K562 (cell line): Measurements from ENCODE around the gene MAP2K4. TPM values are rescaled to one million over a fixed set of nuclear protein-coding genes. Genes with fewer than 3 reads are reported as not detected.

Source experiments
- ATAC-seq: fragments of 200-7000 bp; cut with Tn5 transposase; 3 replicates; pipeline ENCODE4 v1.9.1; 2020; ENCODE audit warnings: moderate library complexity
- BruUV-seq: library from RNA; stranded (reverse); fragments of 400-500 nt; replicated peaks from 2 replicates; lab custom pipeline; 2021; lab: Mats Ljungman, UMichigan
- CTCF ChIA-PET: fragments of 300-600 bp; formaldehyde crosslinking; extraction: SDS; loops from one replicate; lab custom pipeline; 2021; ENCODE audit warnings: low intra/inter-chr PET ratio; lab: Yijun Ruan, JAX
- POLR2A ChIA-PET: fragments of 300-600, 350-650 bp; sonication (Branson Sonifier 250); formaldehyde crosslinking; extraction: SDS; loops from one replicate; lab custom pipeline; 2021; ENCODE audit warnings: antibody characterized with exemption, inconsistent platforms; lab: Yijun Ruan, JAX
- DNase-seq, 4 experiments: peaks; one replicate each; pipeline versions ENCODE4 v3.0.0 to v3.0.0-alpha.2; 2011 to 2018; ENCODE audit warnings: low spot score in 3 of 4, mixed read lengths in 3 of 4; ENCODE audit errors: extremely low read depth in 1 of 4
- FAIRE-seq: peaks from 2 replicates; lab custom pipeline; 2011; peaks lifted over from hg19 to GRCh38; lab: Jason Lieb, UNC
- H2AFZ ChIP-seq: 2 replicates; pipeline ENCODE4 v1.6.0; 2011; ENCODE audit warnings: low read depth, low read length, control low read depth, inconsistent platforms
- H3K27ac ChIP-seq: fragments of 200-600 bp; 3 replicates; pipeline ENCODE4 v1.8.0; 2011; ENCODE audit warnings: low read depth, mild to moderate bottlenecking, control low read depth, inconsistent platforms, low read length, moderate library complexity, mixed read lengths; ENCODE audit errors: extremely low read depth
- H3K27me3 ChIP-seq, 2 experiments: fragments of 300-600 bp in 1 of 2; 2 replicates in 1 of 2; 3 replicates in 1 of 2; pipeline versions ENCODE4 v1.6.0 to v1.8.0; 2011; ENCODE audit warnings: inconsistent platforms in 2 of 2, low read length in 2 of 2, mild to moderate bottlenecking in 1 of 2, mixed read lengths in 1 of 2, moderate library complexity in 1 of 2; ENCODE audit not compliant: control insufficient read depth in 2 of 2, insufficient read depth in 2 of 2
- H3K36me3 ChIP-seq: fragments of 300-600 bp; 3 replicates; pipeline ENCODE4 v1.8.0; 2011; ENCODE audit warnings: mild to moderate bottlenecking, low read length, inconsistent platforms; ENCODE audit not compliant: control insufficient read depth, insufficient read depth
- H3K4me1 ChIP-seq, 2 experiments: fragments of 200-600 bp in 1 of 2; replicated peaks in 1 of 2; 2 replicates in 1 of 2; 3 replicates in 1 of 2; pipeline versions ENCODE4 v1.5.1 to v1.8.0; 2011; ENCODE audit warnings: inconsistent platforms in 2 of 2, low read length in 2 of 2, mild to moderate bottlenecking in 1 of 2, mixed read lengths in 1 of 2, moderate library complexity in 1 of 2; ENCODE audit not compliant: control insufficient read depth in 2 of 2, insufficient read depth in 2 of 2
- H3K4me2 ChIP-seq: 2 replicates; pipeline ENCODE4 v1.6.1; 2011; ENCODE audit warnings: low read length, control low read depth, inconsistent platforms, mixed read lengths; ENCODE audit not compliant: insufficient read depth
- H3K4me3 ChIP-seq: fragments of 200-600 bp; sonication (generic), shearing (Covaris generic); 2 replicates; pipeline ENCODE4 v1.5.1; 2016; ENCODE audit warnings: control low read depth, inconsistent platforms
- H3K79me2 ChIP-seq: fragments of 200-600 bp; 3 replicates; pipeline ENCODE4 v1.8.0; 2011; ENCODE audit warnings: low read length, inconsistent platforms; ENCODE audit not compliant: control insufficient read depth, insufficient read depth
- H3K9ac ChIP-seq, 2 experiments: 2 replicates each; pipeline versions ENCODE4 v1.6.0 to v1.6.1; 2011; ENCODE audit warnings: low read depth in 2 of 2, low read length in 2 of 2, control low read depth in 1 of 2, inconsistent platforms in 1 of 2, mild to moderate bottlenecking in 1 of 2, mixed read lengths in 1 of 2; ENCODE audit not compliant: insufficient read depth in 1 of 2
- H3K9me1 ChIP-seq: one replicate; pipeline ENCODE4 v1.6.0; 2011; ENCODE audit warnings: inconsistent platforms, mild to moderate bottlenecking, low read length, moderate library complexity; ENCODE audit not compliant: control insufficient read depth, insufficient read depth
- H3K9me3 ChIP-seq: replicated peaks from 2 replicates; pipeline ENCODE4 v1.5.1; 2011; ENCODE audit warnings: low read depth, low read length, inconsistent platforms; ENCODE audit not compliant: control insufficient read depth, insufficient read depth
- H4K20me1 ChIP-seq: replicated peaks from 2 replicates; pipeline ENCODE4 v1.6.1; 2011; ENCODE audit warnings: low read length, inconsistent platforms, mixed read lengths; ENCODE audit not compliant: control insufficient read depth, insufficient read depth
- ATF7 ChIP-seq: fragments of 450-650 bp; IDR thresholded peaks from 2 replicates; pipeline ENCODE4 v1.7.1; 2014; ENCODE audit warnings: mild to moderate bottlenecking, moderate library complexity
- BCLAF1 ChIP-seq, 2 experiments: fragments of 450-650 bp in 1 of 2; IDR thresholded peaks; 2 replicates each; pipeline ENCODE4 v1.6.1; 2011 to 2017; ENCODE audit warnings: low read depth in 2 of 2, antibody characterized with exemption in 1 of 2, borderline replicate concordance in 1 of 2, low read length in 1 of 2, mild to moderate bottlenecking in 1 of 2, mixed read lengths in 1 of 2; ENCODE audit not compliant: control insufficient read depth in 1 of 2
- CBFA2T2 ChIP-seq: fragments of 450-650 bp; conservative IDR thresholded peaks from 2 replicates; pipeline ENCODE4 v1.6.1; 2017; ENCODE audit warnings: mild to moderate bottlenecking
- FOXK2 ChIP-seq, 2 experiments: fragments of 450-650 bp; IDR thresholded peaks in 1 of 2; conservative IDR thresholded peaks in 1 of 2; 2 replicates each; pipeline ENCODE4 v1.6.1; 2016; ENCODE audit warnings: low read depth in 2 of 2, mild to moderate bottlenecking in 1 of 2
- GATA2 ChIP-seq: sonication (generic); formaldehyde crosslinking; IDR thresholded peaks from 2 replicates; pipeline ENCODE4 v1.4.0; 2020; ENCODE audit warnings: mild to moderate bottlenecking, missing genetic modification reagents
- KAT7 ChIP-seq: sonication (generic); formaldehyde crosslinking; IDR thresholded peaks from 2 replicates; pipeline ENCODE4 v1.8.0; 2022; ENCODE audit warnings: missing genetic modification reagents, mild to moderate bottlenecking, borderline replicate concordance
- KLF10 ChIP-seq: fragments of 250-450 bp; sonication (Bioruptor Pico); IDR thresholded peaks from 2 replicates; pipeline ENCODE4 v1.6.1; 2021; ENCODE audit warnings: matching md5 sums
- MAFF ChIP-seq: IDR thresholded peaks from 2 replicates; pipeline ENCODE4 v1.6.1; 2012; ENCODE audit warnings: low read length, improper control_type of control experiment
- SAFB ChIP-seq: fragments of 200-400 bp; formaldehyde crosslinking; IDR thresholded peaks from 2 replicates; pipeline ENCODE4 v1.6.1; 2017; ENCODE audit warnings: low read depth, low read length, borderline replicate concordance
- XRCC4 ChIP-seq: IDR thresholded peaks from one replicate; pipeline ENCODE4 v1.6.1; 2011; ENCODE audit not compliant: insufficient read depth, insufficient read length; ENCODE audit errors: extremely low read depth
- ZBTB9 ChIP-seq: fragments of 450-650 bp; formaldehyde crosslinking; IDR thresholded peaks from 2 replicates; pipeline ENCODE4 v1.4.0; 2020; ENCODE audit warnings: mild to moderate bottlenecking, moderate library complexity
- ZC3H11A ChIP-seq: IDR thresholded peaks from 2 replicates; pipeline ENCODE4 v1.6.1; 2012; ENCODE audit warnings: low read depth, low read length, improper control_type of control experiment
- ZEB2 ChIP-seq: fragments of 450-650 bp; IDR thresholded peaks from 2 replicates; pipeline ENCODE4 v1.6.1; 2016
- ZKSCAN3 ChIP-seq: fragments of 250-450 bp; sonication (Bioruptor Pico); IDR thresholded peaks from 2 replicates; pipeline ENCODE4 v1.4.0; 2020
- ZNF282 ChIP-seq: sonication (generic); formaldehyde crosslinking; IDR thresholded peaks from 2 replicates; pipeline ENCODE4 v1.8.1; 2023; ENCODE audit warnings: missing genetic modification reagents
- ZNF699 ChIP-seq: fragments of 250-450 bp; sonication (Bioruptor Pico); IDR thresholded peaks from 2 replicates; pipeline ENCODE4 v1.8.0; 2021; ENCODE audit warnings: mild to moderate bottlenecking, moderate library complexity; ENCODE audit not compliant: insufficient replicate concordance
- ZNF79 ChIP-seq: fragments of 250-450 bp; sonication (Bioruptor Pico); IDR thresholded peaks from 2 replicates; pipeline ENCODE4 v1.4.0; 2020; ENCODE audit warnings: low read depth, mild to moderate bottlenecking, moderate library complexity
- WGBS: fragments of 100-300 bp; shearing (Covaris generic); methylation state at CpG from one replicate; pipeline ENCODE4 v1.1.6; 2016; ENCODE audit warnings: low coverage, mixed read lengths; ENCODE audit not compliant: insufficient coverage; ENCODE audit errors: missing lambda C conversion rate; 5-methylcytosine and 5-hydroxymethylcytosine counted together
- in situ Hi-C: fragments of 300-500 bp; cut with MboI; formaldehyde crosslinking; loops from 4 replicates; pipeline ENCODE4 v1.15.0; 2018; ENCODE audit warnings: inconsistent platforms, mixed read lengths
- intact Hi-C: fragments of 100-400 bp; cut with micrococcal nuclease; formaldehyde crosslinking; loops from 2 replicates; pipeline ENCODE4 v1.14.2; 2022
- polyA plus RNA-seq, 8 experiments: library from polyadenylated mRNA; depleted of rRNA in 4 of 8; stranded (reverse) in 5 of 8; unstranded in 3 of 8; fragments of >200 nt; fragmentation: Nextera tagmentation in 2 of 8; fragmentation: Illumina TruSeq in 1 of 8; extraction: Ambion mirVana in 2 of 8; extraction: Trizol in 1 of 8; gene quantifications; 2 replicates each; pipeline versions ENCODE4 v1.2.1 to v1.2.3, GENCODE V29; 2011 to 2014; ENCODE audit warnings: inconsistent platforms in 1 of 8, missing spikeins in 1 of 8
- total RNA-seq, 7 experiments: library from RNA; depleted of rRNA in 6 of 7; stranded (reverse); fragments of >200 nt in 6 of 7; fragmentation: Illumina TruSeq in 2 of 7; extraction: Trizol in 2 of 7; gene quantifications; 2 replicates each; pipeline versions ENCODE4 v1.2.1 to v1.2.3, GENCODE V29; 2011 to 2021; ENCODE audit warnings: low replicate concordance in 1 of 7
- TF ChIP-seq, protein P1 (sequence below): fragments of 250-450 bp; sonication (Bioruptor Pico); IDR thresholded peaks from 2 replicates; pipeline ENCODE4 v1.5.0; 2022; ENCODE audit warnings: mild to moderate bottlenecking

The MAP2K4 gene
- total and polyA plus RNA-seq, 9 of the 15 experiments (the other 6 are each of a cell fraction or from before 2014, with no cell fraction given), result 3.0 to 15.9 (median 10.8) TPM

GRCh38 chr17:12193144-12193735 is 172.6 kb downstream of the MAP2K4 start:
- H3K27me3 ChIP-seq, result no peaks in the 10 kb centered on the region; a peak in 1 of 5 replicates
- H3K9me1 ChIP-seq, result no peaks in the 10 kb centered on the region
- no peaks in the 10 kb centered on the region for H3K9me3 ChIP-seq
- H3K9ac ChIP-seq, result no peak overlapping the region
- H3K4me2 ChIP-seq, result no peak overlapping the region
- no peaks in the 10 kb centered on the region for H3K4me1 ChIP-seq
- ChIA-PET CTCF (no interaction called here), POLR2A (no interaction called here)
- ATAC-seq (no peak), FAIRE-seq (no peak), DNase-seq (no peak)
- 0% methylated on average over 3 of the region's 3 CpGs for WGBS
- BruUV-seq, result no TSS peak
- no peaks in the 10 kb centered on the region for H4K20me1 ChIP-seq
- H3K79me2 ChIP-seq, result no peaks in the 10 kb centered on the region
- no peaks in the 10 kb centered on the region for H3K36me3 ChIP-seq
- no peak overlapping the region for H3K4me3 ChIP-seq
- in situ Hi-C loops (no loop called here), intact Hi-C loops (no loop called here)
- H2AFZ ChIP-seq, result no peak overlapping the region
- no peak overlapping the region for H3K27ac ChIP-seq
- TF ChIP-seq ZNF79 (CRISPR knock-in tag) (no peak), SAFB (no peak), CBFA2T2 (no peak), ZNF699 (no peak), MAFF (no peak), ZBTB9 (CRISPR knock-in tag) (no peak), XRCC4 (no peak), ZKSCAN3 (CRISPR knock-in tag) (no peak), ZNF282 (no peak), BCLAF1 (IDR thresholded peaks at IDR 0.05; ENCODE audit: borderline replicate concordance in 1 of 2, control insufficient read depth in 1 of 2, low read depth in 2 of 2, low read length in 1 of 2) (no peak), ZC3H11A (no peak), ATF7 (no peak), GATA2 (CRISPR knock-in tag) (no peak), ZEB2 (no peak), KAT7 (no peak), KLF10 (CRISPR knock-in tag) (no peak), FOXK2 (conservative IDR thresholded peaks at IDR 0.05 in 1 of 2, IDR thresholded peaks at IDR 0.05 in 1 of 2; ENCODE audit: low read depth in 2 of 2) (no peak)
- TF ChIP-seq, protein P1, sequence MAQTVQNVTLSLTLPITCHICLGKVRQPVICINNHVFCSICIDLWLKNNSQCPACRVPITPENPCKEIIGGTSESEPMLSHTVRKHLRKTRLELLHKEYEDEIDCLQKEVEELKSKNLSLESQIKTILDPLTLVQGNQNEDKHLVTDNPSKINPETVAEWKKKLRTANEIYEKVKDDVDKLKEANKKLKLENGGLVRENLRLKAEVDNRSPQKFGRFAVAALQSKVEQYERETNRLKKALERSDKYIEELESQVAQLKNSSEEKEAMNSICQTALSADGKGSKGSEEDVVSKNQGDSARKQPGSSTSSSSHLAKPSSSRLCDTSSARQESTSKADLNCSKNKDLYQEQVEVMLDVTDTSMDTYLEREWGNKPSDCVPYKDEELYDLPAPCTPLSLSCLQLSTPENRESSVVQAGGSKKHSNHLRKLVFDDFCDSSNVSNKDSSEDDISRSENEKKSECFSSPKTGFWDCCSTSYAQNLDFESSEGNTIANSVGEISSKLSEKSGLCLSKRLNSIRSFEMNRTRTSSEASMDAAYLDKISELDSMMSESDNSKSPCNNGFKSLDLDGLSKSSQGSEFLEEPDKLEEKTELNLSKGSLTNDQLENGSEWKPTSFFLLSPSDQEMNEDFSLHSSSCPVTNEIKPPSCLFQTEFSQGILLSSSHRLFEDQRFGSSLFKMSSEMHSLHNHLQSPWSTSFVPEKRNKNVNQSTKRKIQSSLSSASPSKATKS (CRISPR knock-in tag), result no peak
